NCI-H524 treated with DMSO at 0.1 percent for 48 hours (cell line): ENCODE measurements around the gene RANBP1.
"Not testable (repeated sequence)": the region's sequence is repeated elsewhere in the genome, so short reads cannot be mapped to it uniquely, and the experiment has no call there.

Experiments used
- DNase-seq: peaks from one replicate; lab custom pipeline; 2025; lab: John Stamatoyannopoulos, UW

Gene RANBP1

GRCh38 chr22:20115691-20116375 is at the start of gene RANBP1:
TSS of gene RANBP1 (plus strand) at chr22:20116104. CDS start at chr22:20116185, 81 bp downstream.
- DNase-seq = no peak

- DNase-seq = no peak
Observed at GRCh38 chr22:20066617-20067383, 49.1 kb upstream of the RANBP1 start.

- DNase-seq = not testable (repeated sequence)
Observed at GRCh38 chr22:20067384-20067682, 48.6 kb upstream of the RANBP1 start.

GRCh38 chr22:20068640-20069039 is 47.3 kb upstream of the RANBP1 start:
- DNase-seq = no peak

- no peak for DNase-seq
Observed at GRCh38 chr22:20069331-20070042, 46.4 kb upstream of the RANBP1 start.

- DNase-seq = no peak
Observed at GRCh38 chr22:20071524-20071972, 44.4 kb upstream of the RANBP1 start.

- DNase-seq = no peak
Observed at GRCh38 chr22:20076627-20077172, 39.2 kb upstream of the RANBP1 start.

- DNase-seq = peak; percentile 72
Observed at GRCh38 chr22:20079745-20080444, 36.0 kb upstream of the RANBP1 start, which contains the start of gene DGCR8. TSS of gene DGCR8 (plus strand) at chr22:20080241. CDS start at chr22:20085964, 5,723 bp downstream.

GRCh38 chr22:20080445-20080775 is 35.5 kb upstream of the RANBP1 start:
- DNase-seq = no peak

GRCh38 chr22:20080776-20081654 is 34.9 kb upstream of the RANBP1 start:
- no peak for DNase-seq

- DNase-seq = no peak
Observed at GRCh38 chr22:20083157-20083890, 32.6 kb upstream of the RANBP1 start.

- no peak for DNase-seq
Observed at GRCh38 chr22:20083891-20084546, 31.9 kb upstream of the RANBP1 start.

- DNase-seq = no peak
Observed at GRCh38 chr22:20084547-20085413, 31.1 kb upstream of the RANBP1 start.

GRCh38 chr22:20085651-20086050 is 30.3 kb upstream of the RANBP1 start:
- DNase-seq = no peak

GRCh38 chr22:20086101-20086599 is 29.8 kb upstream of the RANBP1 start:
- DNase-seq = no peak

GRCh38 chr22:20086763-20087162 is 29.1 kb upstream of the RANBP1 start:
- no peak for DNase-seq

GRCh38 chr22:20087319-20088262 is 28.3 kb upstream of the RANBP1 start:
- no peak for DNase-seq
